ENCODE data around the gene CSN3. TPM values are rescaled to one million over a fixed set of nuclear protein-coding genes. Genes with fewer than 3 reads are reported as not detected.

CSN3 gene
- polyA plus RNA-seq, 1 of the 3 experiments (the other 2 are of a cell fraction) = not detected

DNA sequence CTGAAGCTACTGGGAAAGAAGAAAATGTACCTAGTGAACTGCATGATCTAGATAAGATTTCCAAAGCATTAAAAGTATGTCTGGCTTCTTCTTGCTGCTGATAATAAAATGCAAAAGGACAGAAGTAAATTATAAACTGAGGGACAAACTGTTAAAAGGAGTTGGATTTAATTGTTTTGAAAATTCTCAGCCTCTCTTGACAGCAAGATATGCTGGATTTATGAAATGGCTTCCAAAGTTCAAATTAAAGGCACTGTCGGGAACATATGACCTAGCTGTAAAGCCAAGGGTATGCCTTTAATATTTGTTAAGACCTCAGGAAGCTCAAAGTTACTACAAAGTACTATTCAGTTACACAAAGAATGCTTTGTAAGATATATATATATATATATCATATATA lies 46.3 kb downstream of the CSN3 start:
- no peak overlapping the region for H3K27ac ChIP-seq (ENCODE audit: low read depth in 2 of 2, low read length in 1 of 2)
- 0% methylated on average over 1 of the region's 1 CpG for WGBS (ENCODE audit: low lambda C conversion rate)
- no peaks in the 10 kb centered on the region for H3F3A ChIP-seq (replicated peaks; ENCODE audit: insufficient read depth)
- no peaks in the 10 kb centered on the region for H3K36me3 ChIP-seq (replicated peaks in 1 of 2; ENCODE audit: control insufficient read depth in 1 of 2, insufficient read depth in 2 of 2, low read length in 1 of 2)
- no peaks in the 10 kb centered on the region for H3K9me2 ChIP-seq
- H2AFZ ChIP-seq (ENCODE audit: low read depth) = 0 out of 2 replicates have a peak overlapping the region, but pooled peaks have one; percentile 41
- H3K9me3 ChIP-seq = no peaks in the 10 kb centered on the region
- TF ChIP-seq MEF2A (IDR thresholded peaks at IDR 0.05; ENCODE audit: borderline replicate concordance, low read depth) = no peak
- TF ChIP-seq FOSL2 (IDR thresholded peaks at IDR 0.05; ENCODE audit: borderline replicate concordance, low read depth) = no peak
- TF ChIP-seq RAD21 (IDR thresholded peaks at IDR 0.05; ENCODE audit: low read length) = no peak
- TF ChIP-seq TAF1 (IDR thresholded peaks at IDR 0.05; ENCODE audit: borderline replicate concordance, low read depth, low read length) = no peak
- TF ChIP-seq GATA2 (CRISPR knock-in tag; IDR thresholded peaks at IDR 0.05) = no peak
- TF ChIP-seq POLR2AphosphoS5 (IDR thresholded peaks at IDR 0.05; ENCODE audit: low read depth, low read length) = no peak
- TF ChIP-seq, protein P1, sequence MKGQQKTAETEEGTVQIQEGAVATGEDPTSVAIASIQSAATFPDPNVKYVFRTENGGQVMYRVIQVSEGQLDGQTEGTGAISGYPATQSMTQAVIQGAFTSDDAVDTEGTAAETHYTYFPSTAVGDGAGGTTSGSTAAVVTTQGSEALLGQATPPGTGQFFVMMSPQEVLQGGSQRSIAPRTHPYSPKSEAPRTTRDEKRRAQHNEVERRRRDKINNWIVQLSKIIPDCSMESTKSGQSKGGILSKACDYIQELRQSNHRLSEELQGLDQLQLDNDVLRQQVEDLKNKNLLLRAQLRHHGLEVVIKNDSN (IDR thresholded peaks at IDR 0.05; ENCODE audit: borderline replicate concordance, low read depth) = no peak
- TF ChIP-seq NFIC (IDR thresholded peaks at IDR 0.05; ENCODE audit: borderline replicate concordance) = no peak
- no peak for TF ChIP-seq CHD2 (IDR thresholded peaks at IDR 0.05; ENCODE audit: low read length, partially characterized antibody)
- TF ChIP-seq JUND (IDR thresholded peaks at IDR 0.05) = no peak
- TF ChIP-seq, protein P2, sequence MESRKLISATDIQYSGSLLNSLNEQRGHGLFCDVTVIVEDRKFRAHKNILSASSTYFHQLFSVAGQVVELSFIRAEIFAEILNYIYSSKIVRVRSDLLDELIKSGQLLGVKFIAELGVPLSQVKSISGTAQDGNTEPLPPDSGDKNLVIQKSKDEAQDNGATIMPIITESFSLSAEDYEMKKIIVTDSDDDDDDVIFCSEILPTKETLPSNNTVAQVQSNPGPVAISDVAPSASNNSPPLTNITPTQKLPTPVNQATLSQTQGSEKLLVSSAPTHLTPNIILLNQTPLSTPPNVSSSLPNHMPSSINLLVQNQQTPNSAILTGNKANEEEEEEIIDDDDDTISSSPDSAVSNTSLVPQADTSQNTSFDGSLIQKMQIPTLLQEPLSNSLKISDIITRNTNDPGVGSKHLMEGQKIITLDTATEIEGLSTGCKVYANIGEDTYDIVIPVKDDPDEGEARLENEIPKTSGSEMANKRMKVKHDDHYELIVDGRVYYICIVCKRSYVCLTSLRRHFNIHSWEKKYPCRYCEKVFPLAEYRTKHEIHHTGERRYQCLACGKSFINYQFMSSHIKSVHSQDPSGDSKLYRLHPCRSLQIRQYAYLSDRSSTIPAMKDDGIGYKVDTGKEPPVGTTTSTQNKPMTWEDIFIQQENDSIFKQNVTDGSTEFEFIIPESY (IDR thresholded peaks at IDR 0.05; ENCODE audit: borderline replicate concordance, low read depth) = no peak
- no peak for TF ChIP-seq TEAD4 (IDR thresholded peaks at IDR 0.05; ENCODE audit: borderline replicate concordance, insufficient read depth)
- TF ChIP-seq FOXM1 (IDR thresholded peaks at IDR 0.05; ENCODE audit: low read depth) = no peak
- H4K20me1 ChIP-seq (ENCODE audit: insufficient read depth) = no peaks in the 10 kb centered on the region
- no peaks in the 10 kb centered on the region for H3K4me1 ChIP-seq (ENCODE audit: control insufficient read depth in 1 of 2, insufficient read depth in 2 of 2, low read depth in 1 of 2, low read length in 1 of 2)
- no peak for DNase-seq
- H3K4me2 ChIP-seq = no peak overlapping the region
- H3K27me3 ChIP-seq (ENCODE audit: insufficient read depth) = no peaks in the 10 kb centered on the region
- CTCF ChIA-PET = interaction anchor here (1.6 kb wide), 1 partner anchor 18 kb away, joined by 4 read pairs; no protein-coding TSS in a partner anchor
- POLR2A ChIA-PET = no interaction called here
- H3K9ac ChIP-seq = no peak overlapping the region
- H3K79me2 ChIP-seq (ENCODE audit: insufficient read depth) = no peaks in the 10 kb centered on the region
- H3K4me3 ChIP-seq (ENCODE audit: low read depth in 2 of 2, low read length in 1 of 2) = no peak overlapping the region

DNA sequence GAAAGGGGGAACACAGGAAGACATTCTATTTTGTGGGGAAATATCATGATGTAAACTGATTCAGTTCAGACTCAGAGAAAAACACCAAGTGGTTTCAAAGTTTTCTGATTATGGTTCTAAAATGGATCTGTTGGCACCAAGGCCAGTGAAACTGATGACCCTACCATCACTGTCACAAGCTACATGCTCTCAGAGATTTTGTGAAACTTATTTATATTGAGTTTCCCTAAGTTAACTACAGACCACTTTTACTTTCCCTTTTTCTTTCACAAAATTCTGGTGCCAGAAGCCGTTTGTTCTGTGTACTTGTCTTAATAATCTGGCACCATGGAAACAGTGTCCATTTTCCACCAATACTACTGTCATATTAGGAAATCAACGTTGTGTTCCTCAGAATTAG lies 48.9 kb downstream of the CSN3 start:
- Histone ChIP-seq H4K20me1 (ENCODE audit: insufficient read depth) (no peaks in the 10 kb centered on the region), H3F3A (replicated peaks; ENCODE audit: insufficient read depth) (no peaks in the 10 kb centered on the region), H3K9ac (no peak overlapping the region), H3K4me3 (ENCODE audit: low read depth in 2 of 2, low read length in 1 of 2) (no peak overlapping the region), H3K4me2 (no peak overlapping the region), H3K36me3 (replicated peaks in 1 of 2; ENCODE audit: control insufficient read depth in 1 of 2, insufficient read depth in 2 of 2, low read length in 1 of 2) (no peaks in the 10 kb centered on the region), H3K27ac (ENCODE audit: low read depth in 2 of 2, low read length in 1 of 2) (no peak overlapping the region), H3K79me2 (ENCODE audit: insufficient read depth) (no peaks in the 10 kb centered on the region), H3K27me3 (ENCODE audit: insufficient read depth) (no peaks in the 10 kb centered on the region), H3K9me2 (no peaks in the 10 kb centered on the region), H3K4me1 (ENCODE audit: control insufficient read depth in 1 of 2, insufficient read depth in 2 of 2, low read depth in 1 of 2, low read length in 1 of 2) (no peaks in the 10 kb centered on the region), H2AFZ (ENCODE audit: low read depth) (no peak overlapping the region), H3K9me3 (no peaks in the 10 kb centered on the region)
- no peak for DNase-seq
- WGBS (ENCODE audit: low lambda C conversion rate) = 0% methylated on average over 2 of the region's 2 CpGs
- TF ChIP-seq, protein P3, sequence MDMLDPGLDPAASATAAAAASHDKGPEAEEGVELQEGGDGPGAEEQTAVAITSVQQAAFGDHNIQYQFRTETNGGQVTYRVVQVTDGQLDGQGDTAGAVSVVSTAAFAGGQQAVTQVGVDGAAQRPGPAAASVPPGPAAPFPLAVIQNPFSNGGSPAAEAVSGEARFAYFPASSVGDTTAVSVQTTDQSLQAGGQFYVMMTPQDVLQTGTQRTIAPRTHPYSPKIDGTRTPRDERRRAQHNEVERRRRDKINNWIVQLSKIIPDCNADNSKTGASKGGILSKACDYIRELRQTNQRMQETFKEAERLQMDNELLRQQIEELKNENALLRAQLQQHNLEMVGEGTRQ (IDR thresholded peaks at IDR 0.05; ENCODE audit: borderline replicate concordance, low read depth, low read length) = no peak
- TF ChIP-seq POLR2AphosphoS5 (IDR thresholded peaks at IDR 0.05; ENCODE audit: low read depth, low read length) = no peak
- TF ChIP-seq GATA2 (CRISPR knock-in tag; IDR thresholded peaks at IDR 0.05) = no peak
- TF ChIP-seq TCF12 (IDR thresholded peaks at IDR 0.05) = no peak
- TF ChIP-seq YY1 (IDR thresholded peaks at IDR 0.05; ENCODE audit: low read depth) = no peak
- TF ChIP-seq, protein P4, sequence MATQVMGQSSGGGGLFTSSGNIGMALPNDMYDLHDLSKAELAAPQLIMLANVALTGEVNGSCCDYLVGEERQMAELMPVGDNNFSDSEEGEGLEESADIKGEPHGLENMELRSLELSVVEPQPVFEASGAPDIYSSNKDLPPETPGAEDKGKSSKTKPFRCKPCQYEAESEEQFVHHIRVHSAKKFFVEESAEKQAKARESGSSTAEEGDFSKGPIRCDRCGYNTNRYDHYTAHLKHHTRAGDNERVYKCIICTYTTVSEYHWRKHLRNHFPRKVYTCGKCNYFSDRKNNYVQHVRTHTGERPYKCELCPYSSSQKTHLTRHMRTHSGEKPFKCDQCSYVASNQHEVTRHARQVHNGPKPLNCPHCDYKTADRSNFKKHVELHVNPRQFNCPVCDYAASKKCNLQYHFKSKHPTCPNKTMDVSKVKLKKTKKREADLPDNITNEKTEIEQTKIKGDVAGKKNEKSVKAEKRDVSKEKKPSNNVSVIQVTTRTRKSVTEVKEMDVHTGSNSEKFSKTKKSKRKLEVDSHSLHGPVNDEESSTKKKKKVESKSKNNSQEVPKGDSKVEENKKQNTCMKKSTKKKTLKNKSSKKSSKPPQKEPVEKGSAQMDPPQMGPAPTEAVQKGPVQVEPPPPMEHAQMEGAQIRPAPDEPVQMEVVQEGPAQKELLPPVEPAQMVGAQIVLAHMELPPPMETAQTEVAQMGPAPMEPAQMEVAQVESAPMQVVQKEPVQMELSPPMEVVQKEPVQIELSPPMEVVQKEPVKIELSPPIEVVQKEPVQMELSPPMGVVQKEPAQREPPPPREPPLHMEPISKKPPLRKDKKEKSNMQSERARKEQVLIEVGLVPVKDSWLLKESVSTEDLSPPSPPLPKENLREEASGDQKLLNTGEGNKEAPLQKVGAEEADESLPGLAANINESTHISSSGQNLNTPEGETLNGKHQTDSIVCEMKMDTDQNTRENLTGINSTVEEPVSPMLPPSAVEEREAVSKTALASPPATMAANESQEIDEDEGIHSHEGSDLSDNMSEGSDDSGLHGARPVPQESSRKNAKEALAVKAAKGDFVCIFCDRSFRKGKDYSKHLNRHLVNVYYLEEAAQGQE (IDR thresholded peaks at IDR 0.05; ENCODE audit: low read depth, low read length) = no peak
- TF ChIP-seq, protein P5, sequence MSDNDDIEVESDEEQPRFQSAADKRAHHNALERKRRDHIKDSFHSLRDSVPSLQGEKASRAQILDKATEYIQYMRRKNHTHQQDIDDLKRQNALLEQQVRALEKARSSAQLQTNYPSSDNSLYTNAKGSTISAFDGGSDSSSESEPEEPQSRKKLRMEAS (IDR thresholded peaks at IDR 0.05; ENCODE audit: low read depth) = no peak
- no peak for TF ChIP-seq SIN3A (IDR thresholded peaks at IDR 0.05; ENCODE audit: borderline replicate concordance, low read depth, low read length)
- no peak for TF ChIP-seq TAF1 (IDR thresholded peaks at IDR 0.05; ENCODE audit: borderline replicate concordance, low read depth, low read length)
- TF ChIP-seq RCOR1 (IDR thresholded peaks at IDR 0.05; ENCODE audit: low read length) = no peak
- no peak for TF ChIP-seq NFIC (IDR thresholded peaks at IDR 0.05; ENCODE audit: borderline replicate concordance)
- TF ChIP-seq RFX5 (IDR thresholded peaks at IDR 0.05; ENCODE audit: low read length) = no peak
- no peak for TF ChIP-seq FOSL2 (IDR thresholded peaks at IDR 0.05; ENCODE audit: borderline replicate concordance, low read depth)
- no peak for TF ChIP-seq FOXM1 (IDR thresholded peaks at IDR 0.05; ENCODE audit: low read depth)
- CTCF ChIA-PET = no interaction called here
- POLR2A ChIA-PET = no interaction called here
